Stomach (tissue), 9 donors: ENCODE results near the gene MTCL1. TPM values are rescaled to one million over a fixed set of nuclear protein-coding genes. Genes with fewer than 3 reads are reported as not detected.

Experiments used
- DNase-seq, 2 donors: peaks; one replicate each; pipeline versions ENCODE4 v3.0.0 to v3.0.0-alpha.2; 2013 to 2019
- H3K27ac ChIP-seq, 5 donors: fragments of 200-600 bp in 4 of 5; sonication (generic) in 4 of 5; one replicate each; pipeline ENCODE4 v1.5.1; 2013 to 2019; ENCODE audit warnings: mild to moderate bottlenecking in 1 of 5, moderate library complexity in 1 of 5
- H3K27me3 ChIP-seq, 3 donors: fragments of 200-600 bp; sonication (generic); one replicate each; pipeline ENCODE4 v1.5.1; 2017 to 2019; ENCODE audit warnings: mixed run types in 1 of 3
- H3K36me3 ChIP-seq, 4 donors: fragments of 200-600 bp; sonication (generic); 1 replicate in 3 of 4; 2 replicates in 1 of 4; pipeline ENCODE4 v1.5.1; 2016 to 2019
- H3K4me1 ChIP-seq, 4 donors: fragments of 200-600 bp; sonication (generic); one replicate each; pipeline ENCODE4 v1.5.1; 2016 to 2019
- H3K4me3 ChIP-seq, 4 donors: fragments of 200-600 bp; sonication (generic) in 3 of 4; one replicate each; pipeline ENCODE4 v1.5.1; 2016 to 2019; ENCODE audit warnings: mild to moderate bottlenecking in 1 of 4
- H3K9me3 ChIP-seq, 4 donors: fragments of 200-600 bp; sonication (generic); one replicate each; pipeline ENCODE4 v1.5.1; 2016 to 2019
- EP300 ChIP-seq: sonication (generic); formaldehyde crosslinking; IDR thresholded peaks from one replicate; pipeline ENCODE4 v1.6.1; 2017; ENCODE audit warnings: antibody characterized with exemption
- POLR2A ChIP-seq, 4 donors: fragments of 450-650 bp; IDR thresholded peaks; one replicate each; pipeline ENCODE4 v1.6.1; 2016; ENCODE audit warnings: antibody characterized with exemption in 4 of 4, control low read depth in 2 of 4, mild to moderate bottlenecking in 1 of 4, moderate library complexity in 1 of 4
- POLR2AphosphoS5 ChIP-seq, 3 donors: sonication (generic); formaldehyde crosslinking; IDR thresholded peaks; one replicate each; pipeline ENCODE4 v1.6.1; 2016; ENCODE audit warnings: antibody characterized with exemption in 3 of 3
- WGBS, 5 donors: extraction: QIAGEN DNeasy Blood & Tissue Kit in 3 of 5; methylation state at CpG; one replicate each; pipeline versions ENCODE4 v1.1.5 to v1.1.7; 2013 to 2018; 5-methylcytosine and 5-hydroxymethylcytosine counted together
- intact Hi-C: fragments of 100-400 bp; cut with DNase I; formaldehyde crosslinking; loops from one replicate; pipeline ENCODE4 v1.15.1; 2023; ENCODE audit warnings: low total_unique reads
- polyA plus RNA-seq, 3 donors: library from polyadenylated mRNA; stranded (reverse); fragments of 200-250 nt; gene quantifications; one replicate each; pipeline ENCODE4 v1.2.3, GENCODE V29; 2013
- total RNA-seq, 5 donors: library from RNA; depleted of rRNA; stranded (reverse); fragments of >200 nt; gene quantifications; one replicate each; pipeline versions ENCODE4 v1.1.0 to v1.2.3, GENCODE V29; 2014 to 2016
- TF ChIP-seq, protein P1 (sequence below), 7 experiments: fragments of 450-650 bp in 4 of 7; fragments of 200-600 bp in 3 of 7; sonication (generic) in 3 of 7; IDR thresholded peaks; one replicate each; pipeline ENCODE4 v1.5.1; 2016 to 2019; ENCODE audit warnings: antibody characterized with exemption in 7 of 7, control low read depth in 2 of 7, mild to moderate bottlenecking in 1 of 7
- donor health status: healthy with polysubstance abuse.
- donor health status: Bipolar disorder and iron deficiency.
- donor health status: healthy.

The MTCL1 gene
- total and polyA plus RNA-seq, 8 donors: 2.3 to 225 (median 20.5) TPM

DNA sequence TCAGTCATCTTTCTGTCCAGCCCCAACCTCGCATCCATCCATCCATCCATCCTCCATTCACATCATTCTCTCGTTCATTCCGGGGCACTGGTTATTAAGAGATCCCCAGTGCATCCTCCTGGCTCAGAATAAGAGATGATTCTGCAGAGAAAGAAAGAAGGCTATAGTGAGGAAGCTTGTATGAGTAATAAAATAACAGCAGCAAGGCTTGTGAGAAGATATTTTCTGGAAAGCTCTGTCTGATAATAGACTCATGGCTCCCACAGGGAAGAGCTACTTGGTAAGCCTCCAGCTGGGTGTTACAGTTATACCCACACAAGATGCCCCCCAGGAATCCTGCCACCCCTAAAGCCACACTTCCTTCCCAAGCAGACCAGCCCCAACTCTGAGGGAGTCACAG, 143.2 kb downstream of the MTCL1 start:
- Histone ChIP-seq H3K27ac (no peak overlapping the region), H3K36me3 (no peaks in the 10 kb centered on the region), H3K27me3 (no peaks in the 10 kb centered on the region), H3K4me1 (peaks cover 0 to 10% (median 0%) of the 10 kb centered on the region in 4 donors), H3K9me3 (no peaks in the 10 kb centered on the region), H3K4me3 (no peak overlapping the region)
- TF ChIP-seq POLR2AphosphoS5 (IDR thresholded peaks at IDR 0.05) (no peak), POLR2A (IDR thresholded peaks at IDR 0.05) (no peak), EP300 (no peak)
- TF ChIP-seq, protein P1, sequence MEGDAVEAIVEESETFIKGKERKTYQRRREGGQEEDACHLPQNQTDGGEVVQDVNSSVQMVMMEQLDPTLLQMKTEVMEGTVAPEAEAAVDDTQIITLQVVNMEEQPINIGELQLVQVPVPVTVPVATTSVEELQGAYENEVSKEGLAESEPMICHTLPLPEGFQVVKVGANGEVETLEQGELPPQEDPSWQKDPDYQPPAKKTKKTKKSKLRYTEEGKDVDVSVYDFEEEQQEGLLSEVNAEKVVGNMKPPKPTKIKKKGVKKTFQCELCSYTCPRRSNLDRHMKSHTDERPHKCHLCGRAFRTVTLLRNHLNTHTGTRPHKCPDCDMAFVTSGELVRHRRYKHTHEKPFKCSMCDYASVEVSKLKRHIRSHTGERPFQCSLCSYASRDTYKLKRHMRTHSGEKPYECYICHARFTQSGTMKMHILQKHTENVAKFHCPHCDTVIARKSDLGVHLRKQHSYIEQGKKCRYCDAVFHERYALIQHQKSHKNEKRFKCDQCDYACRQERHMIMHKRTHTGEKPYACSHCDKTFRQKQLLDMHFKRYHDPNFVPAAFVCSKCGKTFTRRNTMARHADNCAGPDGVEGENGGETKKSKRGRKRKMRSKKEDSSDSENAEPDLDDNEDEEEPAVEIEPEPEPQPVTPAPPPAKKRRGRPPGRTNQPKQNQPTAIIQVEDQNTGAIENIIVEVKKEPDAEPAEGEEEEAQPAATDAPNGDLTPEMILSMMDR (IDR thresholded peaks at IDR 0.05): no peak
- intact Hi-C loops: no loop called here
- no peak for DNase-seq
- WGBS, 5 donors: 82 to 96% (median 89%) methylated on average over 3 of the region's 3 CpGs

DNA sequence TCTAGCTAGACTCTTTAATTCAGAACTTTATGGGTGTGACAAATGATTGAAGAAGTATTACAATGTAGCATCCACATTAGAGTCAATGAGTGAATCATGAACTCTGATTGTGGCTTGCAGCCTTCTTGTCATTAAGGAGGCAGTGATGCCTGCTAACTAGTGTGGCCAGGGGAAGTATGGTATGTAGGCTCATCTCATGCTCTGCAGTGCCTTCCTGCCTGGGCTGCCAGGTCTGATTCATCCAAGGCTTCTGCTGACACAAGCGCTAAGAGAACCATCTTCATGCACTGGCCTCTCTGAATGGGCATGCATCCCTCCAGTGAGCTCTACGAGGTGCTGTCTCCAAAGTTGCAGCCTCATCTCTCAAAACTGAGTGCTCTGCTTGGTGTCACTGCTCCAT, 144.3 kb downstream of the MTCL1 start:
- no peaks in the 10 kb centered on the region for H3K9me3 ChIP-seq
- intact Hi-C loops: no loop called here
- TF ChIP-seq, protein P1 (IDR thresholded peaks at IDR 0.05): no peak
- TF ChIP-seq EP300 (no peak), POLR2AphosphoS5 (IDR thresholded peaks at IDR 0.05) (no peak), POLR2A (IDR thresholded peaks at IDR 0.05) (no peak)
- H3K4me3 ChIP-seq: no peak overlapping the region
- H3K27ac ChIP-seq: no peak overlapping the region
- no peaks in the 10 kb centered on the region for H3K27me3 ChIP-seq
- no peak for DNase-seq
- peaks cover 0 to 10% (median 0%) of the 10 kb centered on the region in 4 donors for H3K4me1 ChIP-seq
- WGBS, 5 donors: 85 to 99% (median 89%) methylated on average over 2 of the region's 2 CpGs
- H3K36me3 ChIP-seq: no peaks in the 10 kb centered on the region

DNA sequence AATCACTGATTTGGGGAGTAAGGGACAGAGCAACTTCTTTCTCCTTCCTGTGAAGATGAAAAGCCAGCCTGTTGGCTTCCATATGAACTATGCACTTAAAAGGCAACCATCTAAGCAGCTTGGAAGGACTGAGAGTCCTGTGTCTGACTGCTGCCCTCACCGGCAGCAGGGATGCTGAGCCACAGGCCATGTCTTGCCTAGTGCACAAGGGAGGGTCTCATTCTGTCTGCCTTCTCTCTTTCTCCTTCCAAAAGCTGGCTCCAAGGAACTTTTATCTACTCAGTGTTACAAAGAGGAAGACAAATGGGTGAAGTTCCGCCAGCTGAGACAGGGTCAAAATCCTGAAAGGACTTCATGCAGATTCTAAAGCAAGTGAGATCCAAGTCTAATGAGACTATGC, 146.3 kb downstream of the MTCL1 start:
- Histone ChIP-seq H3K4me1 (peaks cover 0 to 10% (median 0%) of the 10 kb centered on the region in 4 donors), H3K27ac (no peak overlapping the region), H3K4me3 (no peak overlapping the region), H3K9me3 (no peaks in the 10 kb centered on the region), H3K36me3 (no peaks in the 10 kb centered on the region), H3K27me3 (no peaks in the 10 kb centered on the region)
- TF ChIP-seq POLR2AphosphoS5 (IDR thresholded peaks at IDR 0.05): no peak
- TF ChIP-seq EP300: no peak
- TF ChIP-seq, protein P1 (IDR thresholded peaks at IDR 0.05): no peak
- TF ChIP-seq POLR2A (IDR thresholded peaks at IDR 0.05): no peak
- DNase-seq: no peak
- intact Hi-C loops: no loop called here
- 69 to 100% (median 88%) methylated on average over 1 to 2 of the region's 2 CpGs for WGBS, 5 donors

GRCh38 chr18:8854550-8854949, 149.2 kb downstream of the MTCL1 start:
- DNase-seq: no peak
- Histone ChIP-seq H3K4me1 (no peaks in the 10 kb centered on the region), H3K36me3 (no peaks in the 10 kb centered on the region), H3K27ac (no peak overlapping the region), H3K27me3 (no peaks in the 10 kb centered on the region), H3K9me3 (no peaks in the 10 kb centered on the region), H3K4me3 (no peak overlapping the region)
- intact Hi-C loops: no loop called here
- WGBS, 5 donors: 37 to 56% (median 49%) methylated on average over 4 of the region's 4 CpGs
- no peak for TF ChIP-seq EP300
- TF ChIP-seq, protein P1 (IDR thresholded peaks at IDR 0.05): no peak
- no peak for TF ChIP-seq POLR2A (IDR thresholded peaks at IDR 0.05)
- no peak for TF ChIP-seq POLR2AphosphoS5 (IDR thresholded peaks at IDR 0.05)
